GM18861 (cell line): Measurements from ENCODE around the gene INSYN1.

Experiments
- ATAC-seq: cut with Tn5 transposase; IDR thresholded peaks from one replicate; pipeline ENCODE4 v1.9.1; 2021; ENCODE audit not compliant: unreplicated experiment

INSYN1 gene

DNA sequence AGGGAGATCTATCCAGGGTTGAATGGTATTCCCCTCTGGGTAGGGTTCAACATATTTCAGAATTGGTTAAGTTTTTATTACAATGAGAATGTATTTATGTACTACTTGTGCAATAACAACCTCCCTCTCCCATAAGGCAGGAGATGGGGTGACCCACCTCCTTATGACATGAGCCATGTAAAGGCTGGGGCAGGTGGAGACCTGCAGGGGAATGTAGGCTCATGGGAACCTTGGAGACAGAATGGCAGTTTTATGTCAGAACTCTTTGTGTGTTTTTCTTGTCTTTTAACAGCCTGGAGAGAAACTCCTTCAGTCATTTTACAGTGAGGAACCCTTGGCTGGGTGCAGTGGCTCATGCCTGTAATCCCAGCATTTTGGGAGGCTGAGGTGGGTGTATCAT lies 24.6 kb upstream of the INSYN1 start:
- ATAC-seq, result no peak

DNA sequence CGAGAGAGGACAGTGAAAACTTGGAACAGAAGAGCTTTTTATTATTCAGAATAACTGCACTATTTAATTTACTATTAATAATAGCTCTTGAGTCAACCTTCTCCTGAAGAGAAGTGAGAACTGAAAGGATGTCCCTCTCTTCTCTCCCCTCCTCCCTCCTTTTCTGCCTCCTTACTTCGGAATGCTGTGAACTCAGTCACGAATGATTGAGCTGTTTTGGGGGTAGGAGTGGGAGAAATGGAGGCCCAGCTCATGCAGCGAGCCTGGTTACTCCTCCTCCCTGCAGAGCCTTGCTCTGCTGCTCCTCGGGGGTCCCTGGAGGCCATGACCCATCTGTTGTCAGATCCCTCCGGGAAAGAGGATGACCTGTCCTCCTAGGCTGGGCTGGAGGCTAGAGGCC lies 20.3 kb upstream of the INSYN1 start:
- no peak for ATAC-seq

DNA sequence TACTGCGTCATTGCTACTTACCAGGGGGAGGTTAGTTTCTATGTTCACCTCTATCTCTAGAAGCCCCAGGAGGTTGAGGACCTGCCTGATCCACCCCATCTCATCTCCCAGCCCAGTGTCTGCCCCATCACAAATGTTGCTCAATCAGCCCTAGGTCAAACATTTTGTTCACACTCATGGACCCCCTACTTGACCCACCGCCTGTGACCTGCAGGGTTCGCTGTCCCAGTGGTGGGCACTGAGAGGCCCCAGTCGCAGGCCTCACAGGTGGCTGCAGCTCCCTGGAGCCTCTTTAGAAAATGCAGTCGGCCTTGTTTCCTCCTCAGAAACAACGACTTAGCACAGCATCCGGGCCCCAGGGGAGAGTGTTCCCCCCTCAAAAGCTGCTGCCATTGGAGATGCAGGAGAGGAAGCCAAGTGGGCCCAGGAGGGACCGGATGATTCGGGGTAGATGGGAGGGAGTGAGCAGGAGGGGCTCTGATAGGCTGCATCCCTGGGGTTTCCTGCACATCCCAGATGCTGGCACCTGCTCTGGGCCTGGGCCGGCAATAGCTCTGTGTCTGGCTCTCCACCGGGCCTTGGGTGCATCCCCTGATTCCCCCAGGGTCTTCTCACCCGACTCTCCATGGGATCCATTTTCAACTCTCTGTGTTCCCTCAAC lies 18.4 kb upstream of the INSYN1 start:
- no peak for ATAC-seq

DNA sequence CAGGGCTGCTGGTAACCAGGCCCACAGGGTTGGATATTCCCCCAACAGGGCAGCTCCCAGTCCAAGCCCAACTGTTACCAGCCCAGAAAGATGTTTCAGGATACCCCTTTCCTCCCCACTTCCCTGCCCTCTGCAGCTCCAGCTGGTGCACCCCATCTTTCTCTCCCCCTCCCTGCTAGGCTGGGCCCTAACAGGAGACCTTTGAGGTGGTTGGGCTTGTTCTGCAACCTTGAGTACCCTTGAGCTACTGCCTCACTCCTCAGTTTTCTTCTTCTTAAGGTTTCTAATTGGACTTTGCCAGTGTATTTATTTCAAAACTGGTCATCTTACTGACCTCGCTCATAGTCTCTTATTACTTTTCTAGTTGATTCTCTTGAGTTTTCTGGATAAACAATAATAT lies 16.9 kb upstream of the INSYN1 start:
- no peak for ATAC-seq

DNA sequence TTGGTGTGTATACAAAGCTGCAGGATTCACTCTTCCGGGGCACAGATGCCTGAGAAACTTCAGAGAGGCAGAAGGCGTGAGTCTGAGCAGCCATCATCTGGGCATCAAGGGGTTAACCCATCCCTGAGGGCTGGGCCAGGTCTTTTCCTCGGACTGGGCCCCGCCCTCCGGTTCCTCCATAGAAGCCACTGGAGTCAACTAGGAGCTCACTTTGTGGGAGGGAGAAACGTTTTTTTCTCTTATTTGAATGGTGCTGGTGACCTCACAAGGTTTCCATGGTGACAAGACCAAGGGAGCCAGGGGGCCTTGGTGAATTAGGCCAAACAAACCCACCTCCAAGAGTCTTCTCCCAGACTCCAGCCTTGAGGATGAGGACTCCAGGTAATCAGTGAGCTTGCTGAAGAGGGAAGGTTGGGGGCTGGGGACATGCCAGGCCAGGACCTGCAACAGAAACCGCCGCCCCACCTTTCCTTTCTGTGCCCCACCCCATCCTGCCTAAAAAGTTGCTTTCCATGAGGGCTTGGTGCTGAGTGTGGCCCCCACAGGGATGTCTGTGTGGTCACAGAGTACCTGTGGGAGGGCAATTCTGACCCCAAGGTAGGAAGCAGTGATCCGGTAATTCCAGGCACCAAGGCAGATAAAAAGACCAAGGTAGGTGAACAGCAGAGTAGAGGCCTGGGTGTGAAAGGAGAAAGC lies 14.8 kb upstream of the INSYN1 start:
- ATAC-seq, result no peak

DNA sequence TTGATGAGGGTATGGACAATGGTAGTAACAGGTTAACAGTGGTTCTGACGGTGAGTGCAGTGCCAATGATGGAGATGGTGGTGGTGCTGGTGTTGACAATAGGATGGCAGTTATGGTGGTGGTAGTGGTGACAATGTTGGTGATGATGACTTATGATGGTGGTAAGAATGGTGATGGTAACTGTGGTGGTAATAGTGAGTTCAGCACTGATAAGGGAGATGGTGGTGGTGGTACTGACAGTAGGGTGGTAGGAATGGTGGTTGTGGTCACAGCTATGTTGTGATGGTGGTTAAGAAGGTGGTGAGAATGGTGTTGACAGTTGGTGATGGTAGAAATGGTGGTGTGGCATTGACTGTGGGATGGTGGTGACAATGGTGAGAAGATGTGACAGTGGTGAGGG lies 13.4 kb upstream of the INSYN1 start:
- ATAC-seq, result no peak

DNA sequence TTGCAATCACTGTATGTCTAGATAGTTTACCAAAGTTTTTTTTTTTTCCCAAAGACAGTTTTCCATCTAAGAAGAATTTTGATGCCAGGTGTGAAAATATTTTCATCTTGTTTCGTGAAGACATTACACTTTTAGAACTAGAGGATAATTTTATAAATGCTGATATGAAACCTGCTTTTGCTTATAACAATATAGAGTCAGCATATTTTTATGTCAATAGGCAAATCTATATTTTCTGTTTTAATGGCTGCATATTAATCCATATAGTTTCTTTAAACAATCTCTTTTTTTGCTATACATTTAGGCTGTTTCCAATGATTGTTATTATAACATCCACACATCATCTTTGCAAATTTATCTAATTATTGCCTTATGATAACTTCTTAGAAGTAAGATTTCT lies 12.6 kb upstream of the INSYN1 start:
- ATAC-seq, result no peak

DNA sequence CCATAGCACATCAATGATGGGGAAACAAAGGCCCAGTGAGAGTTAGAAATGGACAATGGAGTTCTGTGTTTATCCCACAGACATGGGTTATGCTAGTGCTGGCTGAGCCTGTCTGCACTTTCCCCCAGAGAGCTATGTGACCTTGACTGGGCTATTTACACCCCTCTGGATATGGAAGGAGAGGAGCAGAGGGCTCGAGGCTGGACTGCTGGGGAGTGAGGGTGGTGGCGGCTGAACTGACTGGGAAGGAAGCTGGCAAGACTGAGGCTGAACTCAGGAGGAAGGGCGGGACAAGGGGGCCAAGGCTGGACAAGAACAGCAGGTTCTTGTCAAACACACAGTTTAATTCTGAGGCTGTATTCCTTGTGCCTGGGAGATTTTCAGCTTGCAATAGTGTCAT lies 10.8 kb upstream of the INSYN1 start:
- no peak for ATAC-seq

DNA sequence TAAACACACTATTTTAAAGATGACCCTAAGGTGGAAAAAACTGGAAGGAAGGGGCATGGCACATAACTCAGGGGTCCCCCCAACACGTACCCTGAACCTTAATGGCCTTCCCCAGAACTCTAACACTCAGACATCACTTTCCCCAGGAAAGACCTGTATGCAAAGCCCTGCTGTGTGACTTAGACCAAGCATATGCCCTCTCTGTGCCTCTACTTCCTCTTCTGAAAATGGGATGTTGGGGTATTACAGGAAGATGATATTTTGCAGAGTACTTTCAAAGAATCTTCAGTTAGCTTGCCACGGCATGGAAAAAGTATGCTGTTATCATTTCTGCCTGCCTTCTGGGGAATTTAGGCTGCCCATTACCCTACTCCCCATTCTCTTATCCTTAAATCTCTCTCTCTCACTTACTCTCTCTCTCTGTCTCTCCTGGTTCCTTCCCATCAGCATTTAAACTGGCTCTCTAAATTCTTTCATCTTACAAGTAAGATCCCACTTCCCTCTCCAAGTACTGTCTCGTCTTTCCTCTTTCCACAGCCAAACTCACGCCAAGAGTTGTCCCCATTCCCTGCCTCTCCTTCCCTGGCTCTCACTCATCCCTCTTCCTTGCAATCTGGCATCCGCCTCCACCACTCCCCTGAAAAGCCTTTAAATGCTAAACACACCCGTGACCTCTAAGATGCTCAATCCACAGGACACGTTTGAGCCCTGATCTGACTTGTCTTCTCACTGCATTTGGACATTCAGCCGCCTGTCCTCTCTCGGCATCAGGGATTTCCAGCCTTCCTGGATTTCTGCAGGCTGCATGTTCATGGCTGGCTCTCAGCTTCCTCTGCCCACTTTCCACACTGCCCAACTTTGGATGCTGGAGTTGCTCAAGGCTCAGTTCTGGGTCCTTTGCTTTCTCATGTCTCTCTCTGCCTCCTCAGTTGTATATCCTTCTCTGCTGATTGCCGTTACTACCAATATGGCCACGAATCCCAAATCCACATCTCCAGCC lies 7.5 kb upstream of the INSYN1 start:
- ATAC-seq, result no peak

DNA sequence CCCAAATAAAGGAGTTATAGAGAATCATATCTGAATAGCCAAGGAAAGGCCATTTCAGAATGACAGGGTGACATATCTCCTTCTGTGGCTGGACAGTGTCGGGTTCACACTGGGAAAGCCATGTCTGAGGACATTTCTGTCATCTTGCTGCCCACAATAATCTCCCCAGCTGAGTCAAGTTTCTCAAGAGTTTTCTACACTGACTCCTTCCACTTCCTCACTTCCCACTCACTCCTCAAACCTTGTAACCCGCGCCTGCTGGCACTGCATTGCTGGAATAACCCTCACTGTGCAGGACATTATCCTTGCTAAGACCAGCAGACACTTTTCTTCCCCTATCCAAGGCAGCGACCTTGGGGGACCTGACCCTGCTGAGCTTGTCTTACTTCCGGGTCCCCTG lies 5.3 kb upstream of the INSYN1 start:
- no peak for ATAC-seq

DNA sequence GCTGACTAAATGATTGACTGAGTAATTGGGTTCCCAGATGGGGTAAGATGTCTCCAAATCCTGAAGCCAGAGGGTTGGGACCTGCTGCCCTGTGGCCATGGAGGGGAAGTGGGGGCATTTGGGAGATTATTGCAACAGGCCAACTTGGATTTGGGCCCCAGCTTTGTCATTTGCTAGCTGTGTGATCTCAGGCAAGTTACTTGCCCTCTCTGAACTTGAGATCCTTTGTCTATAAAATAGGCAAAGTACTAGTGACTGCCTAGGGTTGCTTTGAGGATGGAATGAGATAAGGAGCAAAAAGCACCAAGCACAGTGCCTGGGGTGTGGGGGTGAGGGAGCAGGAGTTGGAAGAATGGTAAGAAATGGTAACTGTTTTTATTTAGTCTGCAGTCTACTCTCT lies 4.4 kb upstream of the INSYN1 start:
- ATAC-seq, result no peak

DNA sequence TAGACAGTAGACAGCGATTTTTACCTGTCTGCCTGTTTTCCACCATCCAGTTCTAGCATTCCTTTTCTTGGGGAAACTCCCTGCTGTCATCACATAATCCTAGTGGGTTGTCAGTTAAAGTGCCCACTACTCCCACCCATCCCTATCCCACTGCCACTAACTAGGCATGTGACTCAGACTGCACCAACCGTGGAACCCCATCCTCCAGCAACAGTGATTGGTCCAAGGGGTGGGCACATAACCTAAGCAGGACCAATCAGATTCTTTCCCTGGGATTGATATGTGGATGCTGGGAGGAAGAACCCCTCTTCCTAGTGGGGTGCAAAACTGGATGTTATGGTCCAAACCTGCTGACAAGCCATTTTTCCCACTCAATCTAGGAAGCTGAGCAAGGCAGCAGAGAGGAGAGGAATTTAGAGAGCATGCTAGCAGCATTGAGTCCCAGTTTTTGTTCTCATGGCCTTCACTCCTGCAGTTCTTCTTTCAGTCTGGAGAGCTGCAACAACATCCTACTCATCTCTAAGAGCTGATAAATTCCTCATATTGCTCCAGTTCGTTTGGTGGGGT lies 3.9 kb upstream of the INSYN1 start:
- ATAC-seq, result no peak

DNA sequence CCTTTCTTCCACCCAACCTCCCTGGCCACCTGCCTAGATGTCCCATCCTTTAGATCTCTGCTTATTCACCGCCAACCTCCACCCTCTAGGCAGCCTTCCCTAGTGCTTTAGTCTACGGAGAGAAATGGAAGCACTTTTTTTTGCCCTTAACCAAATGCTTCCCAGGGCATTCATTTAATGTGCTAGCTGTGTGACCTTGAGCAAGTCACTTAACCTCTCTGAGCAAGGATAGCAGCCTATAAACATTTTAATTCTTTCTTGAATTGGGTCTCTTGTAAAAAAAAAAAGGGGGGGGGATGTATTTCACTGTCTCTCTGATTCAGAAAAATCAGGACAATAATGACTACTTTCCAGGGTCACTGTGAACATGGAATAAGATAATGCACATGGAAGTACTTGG lies 3.2 kb upstream of the INSYN1 start:
- no peak for ATAC-seq

DNA sequence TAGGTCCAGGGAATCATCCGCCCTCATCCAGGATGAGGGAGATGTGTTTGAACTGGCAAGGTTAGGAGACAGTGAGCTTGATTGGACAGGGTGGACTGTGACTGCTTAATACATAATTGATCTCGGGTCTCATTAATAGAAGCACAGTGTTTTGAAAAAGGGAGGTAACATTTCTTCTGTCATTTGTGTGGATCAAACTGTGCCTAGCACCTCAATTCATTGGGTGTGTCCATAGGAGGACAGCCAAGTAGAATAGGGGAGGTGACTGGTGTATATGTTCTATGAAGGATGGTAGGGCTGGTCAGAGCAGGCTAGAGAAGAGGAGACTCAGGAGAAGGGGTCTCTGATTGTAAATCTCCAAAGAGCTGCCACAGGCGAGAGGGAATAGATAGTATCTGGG lies 2.8 kb upstream of the INSYN1 start:
- no peak for ATAC-seq

DNA sequence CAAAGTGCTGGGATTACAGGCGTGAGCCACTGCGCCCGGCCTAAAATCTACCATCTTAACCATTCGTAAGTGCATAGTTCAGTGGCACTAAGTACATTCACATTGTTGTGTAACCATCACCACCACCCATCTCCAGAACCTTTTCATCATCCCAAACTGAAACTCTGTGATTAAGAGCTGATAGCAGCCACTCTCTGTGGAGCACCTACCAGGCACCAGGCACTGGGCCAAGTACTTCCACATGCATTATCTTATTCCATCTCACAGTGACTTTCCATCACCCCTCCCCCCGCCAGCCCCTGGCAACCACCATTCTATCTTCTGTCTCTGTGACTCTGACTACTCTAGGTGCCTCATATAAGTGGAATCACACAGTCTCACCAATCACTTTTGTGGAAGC lies 2.3 kb upstream of the INSYN1 start:
- ATAC-seq, result no peak

DNA sequence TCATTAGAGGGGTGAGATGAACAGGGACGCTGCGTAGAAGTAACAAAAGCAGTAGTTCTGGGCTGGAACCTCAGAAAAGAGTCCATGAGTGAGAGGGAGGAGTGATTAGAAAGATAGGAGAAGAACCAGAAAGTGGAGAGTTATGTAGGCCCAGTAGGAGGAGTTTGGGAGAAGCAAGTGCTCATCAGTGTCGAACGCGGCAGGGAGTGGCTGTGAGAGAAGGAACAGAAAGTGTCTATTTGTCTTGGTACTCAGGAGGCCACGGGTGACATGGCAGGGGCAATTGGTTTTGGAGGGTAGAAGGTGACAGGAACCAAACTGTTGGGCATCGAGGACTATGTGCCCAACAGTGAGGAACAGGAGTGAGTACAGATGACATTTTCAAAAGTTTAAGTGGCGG lies 1.3 kb upstream of the INSYN1 start:
- ATAC-seq, result no peak

DNA sequence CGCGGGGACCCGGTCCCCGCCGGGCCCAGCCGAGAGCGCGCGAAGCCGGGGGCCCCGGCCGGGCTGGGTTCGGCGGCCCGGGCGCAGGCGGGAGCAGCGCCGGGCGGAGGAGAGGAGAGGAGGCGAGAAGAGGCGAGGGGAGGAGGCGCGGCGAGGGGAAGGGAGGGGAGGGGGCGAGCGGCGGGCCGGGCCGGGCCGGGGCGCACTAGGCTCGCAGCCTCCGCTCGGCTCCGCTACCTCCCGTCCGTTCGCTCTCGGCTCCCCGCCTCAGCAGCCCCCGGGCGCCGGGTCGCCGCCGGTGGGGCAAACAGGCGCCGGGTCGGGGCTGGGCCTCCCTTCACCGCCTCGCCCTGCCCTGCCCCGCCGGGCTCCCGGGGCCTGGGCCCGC lies 351 bp downstream of the INSYN1 start:
- no peak for ATAC-seq

DNA sequence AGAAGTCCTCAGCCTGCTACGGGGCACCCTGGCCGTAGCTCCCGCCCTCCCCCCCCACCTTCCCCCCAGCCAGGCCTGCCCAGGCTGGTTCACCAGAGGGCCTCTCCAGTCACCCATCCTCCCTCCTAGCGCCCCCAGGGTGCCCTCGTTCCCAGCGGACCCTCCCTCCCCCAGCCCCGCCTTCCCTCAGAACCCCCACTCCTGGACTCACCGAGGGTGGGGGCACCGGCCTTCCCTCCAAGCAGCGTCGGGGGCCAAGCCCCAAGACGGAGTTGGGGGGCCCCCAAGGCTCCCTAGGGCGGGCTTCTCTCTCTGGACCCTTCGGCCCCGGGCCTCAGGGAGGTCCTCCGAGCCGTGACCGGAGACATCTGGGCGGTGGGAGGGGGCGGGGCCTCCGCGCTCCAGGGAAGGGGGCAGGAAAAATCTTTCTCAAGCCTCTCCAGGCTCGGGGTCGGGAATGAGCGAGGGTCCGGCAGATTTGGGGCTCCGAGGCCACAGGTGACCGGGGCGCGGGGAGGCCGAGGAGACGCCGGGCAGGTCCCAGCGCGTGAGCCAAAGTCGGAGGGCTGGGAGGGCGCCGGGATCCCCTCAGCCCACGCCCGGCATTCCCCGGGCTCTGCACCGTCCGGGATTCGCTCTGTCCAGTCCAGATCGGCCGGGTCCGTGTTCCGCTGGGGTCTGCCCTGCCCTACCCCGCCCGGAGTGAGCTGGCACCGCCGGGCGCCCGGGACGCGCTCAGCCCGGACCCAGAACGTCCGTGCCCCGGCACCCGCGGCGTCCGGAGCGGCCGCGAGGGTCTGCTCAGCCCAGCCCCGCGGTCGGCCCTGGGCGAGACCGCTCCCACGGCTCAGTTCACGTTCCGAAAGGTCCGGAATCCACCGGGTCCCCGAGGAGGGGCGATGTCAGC lies 999 bp downstream of the INSYN1 start:
- ATAC-seq, result no peak

DNA sequence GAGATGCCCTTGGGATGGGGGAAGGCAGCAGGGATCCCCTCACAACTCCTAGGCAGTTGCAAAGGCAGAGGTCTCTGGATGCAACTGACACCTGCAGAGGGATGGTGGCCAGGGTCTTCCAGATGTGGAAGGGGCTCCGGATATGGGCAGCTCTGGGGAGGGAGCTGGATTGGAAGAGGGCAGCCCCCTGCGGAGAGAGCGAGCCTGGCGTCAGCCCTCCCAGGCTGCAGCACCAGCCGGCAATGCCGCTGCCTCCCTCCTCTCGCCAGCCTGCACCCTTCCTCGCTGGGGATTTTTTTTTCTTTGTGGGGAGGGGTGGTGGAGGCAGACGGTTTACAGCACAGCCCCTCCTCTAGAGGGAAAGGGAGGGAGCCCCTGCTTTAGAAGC lies 1.6 kb downstream of the INSYN1 start:
- no peak for ATAC-seq

DNA sequence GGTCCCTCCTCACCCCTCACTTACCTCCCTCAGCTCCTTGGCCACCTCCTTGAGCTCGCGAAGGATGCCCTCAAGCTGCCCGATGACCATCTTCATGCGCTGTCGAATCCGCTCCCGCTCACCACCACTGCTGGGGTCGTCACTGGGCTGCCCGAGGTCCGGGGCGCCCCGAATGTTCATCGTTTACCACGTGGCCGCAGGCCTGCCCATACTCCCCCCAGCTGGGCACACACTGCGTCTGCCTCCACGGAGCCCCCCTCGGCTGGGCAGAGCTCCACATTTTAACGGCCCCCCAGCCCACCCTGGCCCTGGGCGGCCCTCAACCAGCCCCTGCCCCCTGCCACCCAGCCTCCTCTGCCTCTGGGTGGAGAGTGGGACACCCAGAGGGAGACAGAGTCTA lies 2.2 kb downstream of the INSYN1 start:
- no peak for ATAC-seq

DNA sequence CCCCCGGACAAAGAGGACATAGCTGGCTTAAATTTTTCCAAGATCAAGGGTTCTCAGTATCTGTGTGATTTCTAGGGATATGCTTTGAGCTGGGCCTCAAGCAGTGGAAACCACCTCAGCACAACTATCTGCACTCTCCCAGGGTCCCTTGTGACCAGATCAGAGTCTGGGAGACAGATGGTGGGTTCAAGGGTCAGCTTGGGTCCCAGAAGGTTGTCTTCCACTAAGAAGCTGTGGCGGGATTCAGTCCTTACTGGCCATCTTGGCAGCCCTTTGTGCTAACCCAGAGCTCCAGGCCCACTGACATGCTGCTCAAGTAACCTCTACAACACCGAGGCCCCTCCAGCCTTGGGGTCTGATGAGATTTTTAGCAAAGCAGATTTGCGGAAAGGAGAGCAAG lies 2.7 kb downstream of the INSYN1 start:
- ATAC-seq, result no peak
